ENCODE measurements around the gene EFNA5. TPM values are rescaled to one million over a fixed set of nuclear protein-coding genes. Genes with fewer than 3 reads are reported as not detected.

EFNA5 gene
- total RNA-seq, 2 donors from 2014 or later = 5.6 to 7.2 TPM

DNA sequence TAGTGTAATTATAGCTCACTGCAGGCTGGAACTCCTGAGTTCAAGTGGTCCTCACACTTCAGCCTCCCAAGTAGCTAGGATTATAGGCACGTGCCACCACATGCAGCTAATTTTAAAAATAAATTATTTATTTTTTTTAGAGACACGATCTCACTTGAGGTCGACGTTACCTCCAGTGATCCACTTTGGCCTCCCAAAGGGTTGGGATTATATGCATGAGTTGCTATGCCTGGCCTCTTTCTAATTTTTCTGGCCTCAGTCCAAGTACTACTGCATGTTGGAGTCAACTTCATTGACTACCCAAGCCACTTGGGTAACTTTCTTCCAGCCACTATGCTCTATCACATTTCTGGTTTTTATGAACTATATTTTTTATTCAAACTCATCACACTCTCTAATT is 148.3 kb downstream of the EFNA5 start:
- TF ChIP-seq POLR2A (IDR thresholded peaks at IDR 0.05) = no peak
- TF ChIP-seq, protein P1, sequence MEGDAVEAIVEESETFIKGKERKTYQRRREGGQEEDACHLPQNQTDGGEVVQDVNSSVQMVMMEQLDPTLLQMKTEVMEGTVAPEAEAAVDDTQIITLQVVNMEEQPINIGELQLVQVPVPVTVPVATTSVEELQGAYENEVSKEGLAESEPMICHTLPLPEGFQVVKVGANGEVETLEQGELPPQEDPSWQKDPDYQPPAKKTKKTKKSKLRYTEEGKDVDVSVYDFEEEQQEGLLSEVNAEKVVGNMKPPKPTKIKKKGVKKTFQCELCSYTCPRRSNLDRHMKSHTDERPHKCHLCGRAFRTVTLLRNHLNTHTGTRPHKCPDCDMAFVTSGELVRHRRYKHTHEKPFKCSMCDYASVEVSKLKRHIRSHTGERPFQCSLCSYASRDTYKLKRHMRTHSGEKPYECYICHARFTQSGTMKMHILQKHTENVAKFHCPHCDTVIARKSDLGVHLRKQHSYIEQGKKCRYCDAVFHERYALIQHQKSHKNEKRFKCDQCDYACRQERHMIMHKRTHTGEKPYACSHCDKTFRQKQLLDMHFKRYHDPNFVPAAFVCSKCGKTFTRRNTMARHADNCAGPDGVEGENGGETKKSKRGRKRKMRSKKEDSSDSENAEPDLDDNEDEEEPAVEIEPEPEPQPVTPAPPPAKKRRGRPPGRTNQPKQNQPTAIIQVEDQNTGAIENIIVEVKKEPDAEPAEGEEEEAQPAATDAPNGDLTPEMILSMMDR (IDR thresholded peaks at IDR 0.05) = no peak
- no peak for TF ChIP-seq POLR2AphosphoS5 (IDR thresholded peaks at IDR 0.05)
- no peaks in the 10 kb centered on the region for H3K4me1 ChIP-seq (replicated peaks)
- H3K4me3 ChIP-seq = no peak overlapping the region
- no peaks in the 10 kb centered on the region for H3K27me3 ChIP-seq (replicated peaks; ENCODE audit: insufficient read depth)
- H3K27ac ChIP-seq = no peak overlapping the region
- H3K36me3 ChIP-seq = no peaks in the 10 kb centered on the region
- 97% methylated on average over 4 of the region's 4 CpGs for WGBS
- intact Hi-C loops (cut with DNase I) = no loop called here
- H3K9me3 ChIP-seq = no peaks in the 10 kb centered on the region
- no peak for DNase-seq (ENCODE audit: low spot score)

DNA sequence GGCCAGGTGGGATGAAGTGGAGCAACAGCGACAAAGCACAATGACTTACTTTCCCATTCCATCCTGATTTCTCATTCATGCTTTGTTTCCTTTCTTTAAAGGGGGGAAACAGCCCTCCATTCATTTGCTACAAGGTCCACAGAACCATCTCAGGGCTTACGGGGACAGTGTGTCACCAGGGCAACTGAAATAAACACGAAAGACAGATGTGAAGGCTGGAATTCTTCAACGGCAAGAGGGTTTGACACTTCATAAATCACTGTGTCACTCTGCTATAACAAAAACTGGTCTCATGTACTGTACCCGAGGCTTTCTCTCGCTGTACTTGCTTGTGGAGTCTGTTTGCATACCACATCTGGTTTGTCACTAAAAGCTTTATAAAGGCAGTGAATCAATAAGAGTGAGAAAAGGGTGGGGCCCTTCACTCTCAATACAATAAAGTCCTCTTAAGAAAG is 150.8 kb downstream of the EFNA5 start:
- no peaks in the 10 kb centered on the region for H3K9me3 ChIP-seq
- no peaks in the 10 kb centered on the region for H3K27me3 ChIP-seq (replicated peaks; ENCODE audit: insufficient read depth)
- H3K36me3 ChIP-seq = no peaks in the 10 kb centered on the region
- H3K27ac ChIP-seq = no peak overlapping the region
- 16% methylated on average over 6 of the region's 6 CpGs for WGBS
- H3K4me1 ChIP-seq (replicated peaks) = no peaks in the 10 kb centered on the region
- intact Hi-C loops (cut with DNase I) = no loop called here
- no peak for DNase-seq (ENCODE audit: low spot score)
- TF ChIP-seq POLR2A (IDR thresholded peaks at IDR 0.05) (no peak), POLR2AphosphoS5 (IDR thresholded peaks at IDR 0.05) (no peak)
- TF ChIP-seq, protein P1 (IDR thresholded peaks at IDR 0.05) = no peak
- no peak overlapping the region for H3K4me3 ChIP-seq

DNA sequence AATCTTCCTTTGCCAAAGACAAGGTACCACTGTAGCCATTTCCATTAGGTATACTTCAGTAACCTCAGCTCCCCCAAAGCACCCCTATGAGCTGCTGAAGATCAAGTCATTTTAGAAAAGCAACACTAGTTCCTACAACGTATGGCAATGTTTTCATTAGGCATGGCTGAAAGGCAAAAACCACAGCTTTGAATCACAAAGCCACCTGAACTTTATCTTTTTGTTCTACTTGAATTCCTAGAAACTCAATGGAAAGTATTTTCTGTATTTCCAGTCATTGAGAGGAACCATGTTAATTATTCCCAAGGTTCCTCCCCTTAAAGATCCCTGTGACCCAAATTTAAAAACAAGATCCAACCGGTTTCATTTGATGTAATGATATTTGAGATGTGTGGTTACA is 152.1 kb downstream of the EFNA5 start:
- Histone ChIP-seq H3K27ac (no peak overlapping the region), H3K27me3 (replicated peaks; ENCODE audit: insufficient read depth) (no peaks in the 10 kb centered on the region), H3K4me3 (no peak overlapping the region), H3K9me3 (no peaks in the 10 kb centered on the region), H3K36me3 (no peaks in the 10 kb centered on the region), H3K4me1 (replicated peaks) (no peaks in the 10 kb centered on the region)
- no peak for DNase-seq (ENCODE audit: low spot score)
- 86% methylated on average over 2 of the region's 2 CpGs for WGBS
- TF ChIP-seq POLR2A (IDR thresholded peaks at IDR 0.05) = no peak
- TF ChIP-seq POLR2AphosphoS5 (IDR thresholded peaks at IDR 0.05) = no peak
- TF ChIP-seq, protein P1 (IDR thresholded peaks at IDR 0.05) = no peak
- intact Hi-C loops (cut with DNase I) = no loop called here

GRCh38 chr5:107518190-107518589 is 152.5 kb downstream of the EFNA5 start:
- DNase-seq (ENCODE audit: low spot score) = no peak
- Histone ChIP-seq H3K4me3 (no peak overlapping the region), H3K27me3 (replicated peaks; ENCODE audit: insufficient read depth) (no peaks in the 10 kb centered on the region), H3K4me1 (replicated peaks) (no peaks in the 10 kb centered on the region), H3K27ac (no peak overlapping the region), H3K9me3 (no peaks in the 10 kb centered on the region), H3K36me3 (no peaks in the 10 kb centered on the region)
- intact Hi-C loops (cut with DNase I) = no loop called here
- no peak for TF ChIP-seq POLR2A (IDR thresholded peaks at IDR 0.05)
- TF ChIP-seq POLR2AphosphoS5 (IDR thresholded peaks at IDR 0.05) = no peak
- TF ChIP-seq, protein P1 (IDR thresholded peaks at IDR 0.05) = no peak
- 80% methylated on average over 6 of the region's 6 CpGs for WGBS

DNA sequence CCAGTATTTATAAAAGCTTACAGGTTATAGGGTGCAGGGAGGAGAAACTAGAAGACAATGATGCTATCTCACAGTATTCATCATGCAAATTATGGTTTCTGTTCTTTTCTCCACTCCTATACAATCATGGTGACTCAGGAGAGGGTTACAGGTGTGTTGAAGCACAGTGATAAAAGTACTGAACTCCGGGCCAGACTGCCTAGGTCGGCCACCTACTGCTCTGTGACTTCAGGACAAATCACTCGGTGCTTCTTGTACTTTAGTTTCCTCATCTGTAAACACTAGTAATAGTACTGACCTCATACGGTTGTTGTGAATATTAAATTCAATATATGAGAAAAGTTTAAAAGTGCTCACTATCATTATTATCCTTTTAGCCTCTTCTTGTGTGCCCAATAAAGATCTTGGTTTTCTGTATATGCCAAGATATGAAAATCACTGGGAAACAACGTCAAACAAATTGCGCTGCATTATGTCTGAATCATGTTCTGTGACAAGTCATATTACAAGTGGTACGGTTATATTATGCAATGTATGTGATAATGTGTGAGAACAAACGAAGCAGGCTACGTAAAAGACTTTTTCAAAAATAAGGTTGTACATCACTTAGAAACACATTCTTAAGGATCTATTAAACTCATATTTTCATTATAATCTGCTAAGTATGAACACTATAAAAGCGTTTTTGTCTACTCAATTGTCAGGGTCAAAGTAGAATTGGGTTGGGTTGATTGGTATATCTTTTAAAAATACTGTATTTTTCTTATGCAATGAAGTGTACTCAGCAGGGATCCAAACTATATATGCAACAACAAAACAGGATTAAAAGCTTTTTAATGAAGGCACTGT is 153.3 kb downstream of the EFNA5 start:
- Histone ChIP-seq H3K9me3 (no peaks in the 10 kb centered on the region), H3K27ac (no peak overlapping the region), H3K4me3 (no peak overlapping the region), H3K4me1 (replicated peaks) (no peaks in the 10 kb centered on the region), H3K36me3 (no peaks in the 10 kb centered on the region), H3K27me3 (replicated peaks; ENCODE audit: insufficient read depth) (no peaks in the 10 kb centered on the region)
- intact Hi-C loops (cut with DNase I) = no loop called here
- DNase-seq (ENCODE audit: low spot score) = no peak
- TF ChIP-seq, protein P1 (IDR thresholded peaks at IDR 0.05) = no peak
- 89% methylated on average over 10 of the region's 10 CpGs for WGBS

Data from prostate gland (tissue), 2 donors.